Thyroid gland (tissue), 4 donors: ENCODE data around the gene ZIC5.

ENCODE experiments used
- CTCF ChIP-seq, 6 experiments: fragments of 200-600 bp in 3 of 6; fragments of 450-650 bp in 3 of 6; sonication (generic) in 3 of 6; IDR thresholded peaks; one replicate each; pipeline ENCODE4 v1.5.1; 2016 to 2019; ENCODE audit warnings: antibody characterized with exemption in 6 of 6, mild to moderate bottlenecking in 2 of 6, inconsistent platforms in 1 of 6, moderate library complexity in 1 of 6
- POLR2A ChIP-seq, 2 donors: fragments of 450-650 bp; IDR thresholded peaks; one replicate each; pipeline ENCODE4 v1.6.1; 2017; ENCODE audit warnings: antibody characterized with exemption in 2 of 2, mild to moderate bottlenecking in 2 of 2, moderate library complexity in 1 of 2

GRCh38 chr13:99980201-99980823 lies 8.7 kb upstream of the ZIC5 start:
- no peak for TF ChIP-seq CTCF (IDR thresholded peaks at IDR 0.05)
- TF ChIP-seq POLR2A (IDR thresholded peaks at IDR 0.05): no peak
